ENCODE measurements around the gene ZBTB46. TPM values are rescaled to one million over a fixed set of nuclear protein-coding genes. Genes with fewer than 3 reads are reported as not detected.

Gene ZBTB46
- total RNA-seq, 1 donor from 2014 or later = 0.53 TPM

GRCh38 chr20:63695424-63696305 is 135.4 kb downstream of the ZBTB46 start:
- Histone ChIP-seq H3K36me3 (ENCODE audit: control insufficient read depth, insufficient read depth, low read length) (peaks cover 5% of the 10 kb centered on the region), H3K27me3 (ENCODE audit: control insufficient read depth, insufficient read depth, low read length) (no peaks in the 10 kb centered on the region), H3K4me3 (ENCODE audit: low read depth, low read length) (no peak overlapping the region)
- FAIRE-seq = no peak
- DNase-seq (ENCODE audit: low read depth) = no peak
- TF ChIP-seq, protein P1, sequence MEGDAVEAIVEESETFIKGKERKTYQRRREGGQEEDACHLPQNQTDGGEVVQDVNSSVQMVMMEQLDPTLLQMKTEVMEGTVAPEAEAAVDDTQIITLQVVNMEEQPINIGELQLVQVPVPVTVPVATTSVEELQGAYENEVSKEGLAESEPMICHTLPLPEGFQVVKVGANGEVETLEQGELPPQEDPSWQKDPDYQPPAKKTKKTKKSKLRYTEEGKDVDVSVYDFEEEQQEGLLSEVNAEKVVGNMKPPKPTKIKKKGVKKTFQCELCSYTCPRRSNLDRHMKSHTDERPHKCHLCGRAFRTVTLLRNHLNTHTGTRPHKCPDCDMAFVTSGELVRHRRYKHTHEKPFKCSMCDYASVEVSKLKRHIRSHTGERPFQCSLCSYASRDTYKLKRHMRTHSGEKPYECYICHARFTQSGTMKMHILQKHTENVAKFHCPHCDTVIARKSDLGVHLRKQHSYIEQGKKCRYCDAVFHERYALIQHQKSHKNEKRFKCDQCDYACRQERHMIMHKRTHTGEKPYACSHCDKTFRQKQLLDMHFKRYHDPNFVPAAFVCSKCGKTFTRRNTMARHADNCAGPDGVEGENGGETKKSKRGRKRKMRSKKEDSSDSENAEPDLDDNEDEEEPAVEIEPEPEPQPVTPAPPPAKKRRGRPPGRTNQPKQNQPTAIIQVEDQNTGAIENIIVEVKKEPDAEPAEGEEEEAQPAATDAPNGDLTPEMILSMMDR (IDR thresholded peaks at IDR 0.05; ENCODE audit: insufficient read depth, low read length, severe bottlenecking) = no peak

DNA sequence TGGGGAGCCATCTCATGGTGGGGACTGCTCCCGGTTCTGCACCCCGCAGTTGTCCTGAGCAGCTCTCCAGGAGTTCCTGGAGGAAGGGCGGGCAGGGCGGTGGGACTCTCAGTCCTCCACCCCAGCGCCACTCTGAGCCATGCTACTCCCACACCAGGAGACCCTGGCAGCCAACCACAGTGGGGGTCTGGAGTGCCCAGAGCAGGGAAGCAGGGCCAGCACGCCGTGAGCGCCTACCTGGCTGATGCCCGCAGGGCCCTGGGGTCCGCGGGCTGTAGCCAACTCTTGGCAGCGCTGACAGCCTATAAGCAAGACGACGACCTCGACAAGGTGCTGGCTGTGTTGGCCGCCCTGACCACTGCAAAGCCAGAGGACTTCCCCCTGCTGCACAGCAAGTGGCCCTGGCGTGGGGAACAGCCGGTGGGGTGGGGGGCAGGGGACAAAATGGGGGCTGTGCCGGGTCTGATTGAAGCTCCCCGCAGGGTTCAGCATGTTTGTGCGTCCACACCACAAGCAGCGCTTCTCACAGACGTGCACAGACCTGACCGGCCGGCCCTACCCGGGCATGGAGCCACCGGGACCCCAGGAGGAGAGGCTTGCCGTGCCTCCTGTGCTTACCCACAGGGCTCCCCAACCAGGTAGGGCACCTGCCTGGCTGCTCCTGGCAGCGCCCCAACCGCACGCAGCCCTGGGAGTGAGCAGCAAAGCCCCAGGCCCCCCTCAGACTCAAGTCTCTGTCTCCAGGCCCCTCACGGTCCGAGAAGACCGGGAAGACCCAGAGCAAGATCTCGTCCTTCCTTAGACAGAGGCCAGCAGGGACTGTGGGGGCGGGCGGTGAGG is 136.3 kb downstream of the ZBTB46 start:
- DNase-seq (ENCODE audit: low read depth) (no peak), FAIRE-seq (no peak)
- TF ChIP-seq, protein P1 (IDR thresholded peaks at IDR 0.05; ENCODE audit: insufficient read depth, low read length, severe bottlenecking) = no peak
- Histone ChIP-seq H3K36me3 (ENCODE audit: control insufficient read depth, insufficient read depth, low read length) (peaks cover 4% of the 10 kb centered on the region), H3K27me3 (ENCODE audit: control insufficient read depth, insufficient read depth, low read length) (no peaks in the 10 kb centered on the region), H3K4me3 (ENCODE audit: low read depth, low read length) (no peak overlapping the region)

DNA sequence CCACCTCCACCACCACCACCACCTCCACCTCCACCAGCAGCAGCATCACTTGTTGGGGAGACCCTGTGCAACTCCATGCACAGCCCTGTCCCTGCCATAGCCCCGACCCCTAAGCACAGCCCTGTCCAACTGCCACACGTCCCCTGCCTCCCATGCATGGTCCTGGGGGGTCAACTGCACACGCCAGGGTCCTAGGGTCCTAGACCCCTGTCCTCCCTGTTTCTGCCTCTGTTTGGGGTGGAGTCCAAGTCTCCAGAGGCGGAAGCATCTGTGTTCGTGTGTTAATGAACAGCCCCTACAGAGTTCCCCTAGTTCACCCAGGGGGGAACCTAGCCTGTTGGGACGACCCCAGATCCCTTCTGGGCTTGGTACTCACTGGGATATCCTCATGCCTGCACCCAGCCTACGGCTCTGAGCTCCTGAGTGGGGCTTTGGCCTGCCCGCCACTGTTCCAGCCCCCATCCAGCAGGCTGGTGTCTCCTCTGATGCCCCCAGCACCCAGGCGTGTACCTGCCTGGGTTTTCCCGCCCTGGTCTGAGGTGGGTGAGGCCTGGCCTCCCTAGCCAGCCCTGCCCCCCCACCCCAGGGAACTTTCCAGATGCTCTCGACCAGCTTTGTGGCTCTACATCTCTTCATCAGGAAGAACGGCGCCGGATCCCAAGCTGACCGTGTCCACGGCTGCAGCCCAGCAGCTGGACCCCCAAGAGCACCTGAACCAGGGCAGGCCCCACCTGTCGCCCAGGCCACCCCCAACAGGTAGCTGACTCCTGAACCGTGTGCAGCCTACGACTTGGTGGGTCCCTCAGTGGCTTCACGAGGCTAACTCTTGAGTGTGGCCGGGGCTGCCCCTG is 137.1 kb downstream of the ZBTB46 start:
- DNase-seq (ENCODE audit: low read depth) (no peak), FAIRE-seq (no peak)
- Histone ChIP-seq H3K4me3 (ENCODE audit: low read depth, low read length) (no peak overlapping the region), H3K36me3 (ENCODE audit: control insufficient read depth, insufficient read depth, low read length) (peaks cover 4% of the 10 kb centered on the region), H3K27me3 (ENCODE audit: control insufficient read depth, insufficient read depth, low read length) (no peaks in the 10 kb centered on the region)
- TF ChIP-seq, protein P1 (IDR thresholded peaks at IDR 0.05; ENCODE audit: insufficient read depth, low read length, severe bottlenecking) = no peak

Other genes starting within 250 kb of the ZBTB46 start
- 13.2 and 13.8 TPM in 2 replicates for gene GMEB2, start 204.2 kb downstream of the ZBTB46 start, total RNA-seq
- 0.26 TPM in 1 of 2 replicates, not detected in the other for gene STMN3, start 177.8 kb downstream of the ZBTB46 start, total RNA-seq
- gene RTEL1, start 173.0 kb downstream of the ZBTB46 start, total RNA-seq = 4.5 and 5.8 TPM in 2 replicates
- 4.9 and 7.1 TPM in 2 replicates for gene TNFRSF6B, start 134.6 kb downstream of the ZBTB46 start, total RNA-seq
- 49.2 and 55.5 TPM in 2 replicates for gene ARFRP1, start 123.3 kb downstream of the ZBTB46 start, total RNA-seq
- gene ZGPAT, start 123.2 kb downstream of the ZBTB46 start, total RNA-seq = 17.7 and 25.5 TPM in 2 replicates
- gene LIME1, start 94.6 kb downstream of the ZBTB46 start, total RNA-seq = 0.53 and 2.0 TPM in 2 replicates
- gene SLC2A4RG, start 91.5 kb downstream of the ZBTB46 start, total RNA-seq = 14.0 and 21.8 TPM in 2 replicates
- not detected in 2 replicates for gene ABHD16B, start 30.2 kb upstream of the ZBTB46 start, total RNA-seq
- 172 and 184 TPM in 2 replicates for gene TPD52L2, start 34.0 kb upstream of the ZBTB46 start, total RNA-seq
- gene DNAJC5, start 63.9 kb upstream of the ZBTB46 start, total RNA-seq = 120 and 121 TPM in 2 replicates
- gene UCKL1, start 125.2 kb upstream of the ZBTB46 start, total RNA-seq = 16.8 and 19.0 TPM in 2 replicates
- 4.5 and 6.1 TPM in 2 replicates for gene ZNF512B, start 138.7 kb upstream of the ZBTB46 start, total RNA-seq
- gene SAMD10, start 148.4 kb upstream of the ZBTB46 start, total RNA-seq = 1.1 and 2.7 TPM in 2 replicates
- gene PRPF6, start 149.9 kb upstream of the ZBTB46 start, total RNA-seq = 41.0 and 48.4 TPM in 2 replicates
- gene C20orf204, start 204.9 kb upstream of the ZBTB46 start, total RNA-seq = 0.53 and 1.2 TPM in 2 replicates
- not detected in 2 replicates for gene SOX18, start 218.4 kb upstream of the ZBTB46 start, total RNA-seq
- 5.1 and 5.5 TPM in 2 replicates for gene TCEA2, start 231.9 kb upstream of the ZBTB46 start, total RNA-seq
- gene RGS19, start 248.3 kb upstream of the ZBTB46 start, total RNA-seq = 6.1 and 6.7 TPM in 2 replicates
- under 0.01 and 0.13 TPM in 2 replicates for gene OPRL1, start 248.8 kb upstream of the ZBTB46 start, total RNA-seq